Neural cell (in vitro differentiated cells): ENCODE results near the gene SOCS7.

Source experiments
- CTCF ChIP-seq: fragments of 450-650 bp; IDR thresholded peaks from 2 replicates; pipeline ENCODE4 v1.5.1; 2014; ENCODE audit warnings: antibody characterized with exemption, mild to moderate bottlenecking, moderate library complexity; ENCODE audit not compliant: poor library complexity, severe bottlenecking
- EP300 ChIP-seq: fragments of 450-650 bp; conservative IDR thresholded peaks from 2 replicates; pipeline ENCODE4 v1.6.1; 2014; ENCODE audit warnings: antibody characterized with exemption, mild to moderate bottlenecking, moderate library complexity; ENCODE audit not compliant: poor library complexity, severe bottlenecking
- EZH2 ChIP-seq: fragments of 200-600, 300-800 bp; shearing (Covaris generic), sonication (generic); IDR thresholded peaks from 2 replicates; pipeline ENCODE4 v1.6.1; 2014; ENCODE audit warnings: antibody characterized with exemption, low read length, borderline replicate concordance, mild to moderate bottlenecking; ENCODE audit not compliant: insufficient read depth, poor library complexity, severe bottlenecking
- MXI1 ChIP-seq: fragments of 450-650 bp; conservative IDR thresholded peaks from 2 replicates; pipeline ENCODE4 v1.6.1; 2014; ENCODE audit warnings: antibody characterized with exemption, mild to moderate bottlenecking; ENCODE audit not compliant: poor library complexity, severe bottlenecking
- POLR2AphosphoS5 ChIP-seq: IDR thresholded peaks from 2 replicates; pipeline ENCODE4 v1.6.1; 2012
- SMC3 ChIP-seq: fragments of 450-650 bp; conservative IDR thresholded peaks from 2 replicates; pipeline ENCODE4 v1.6.1; 2014; ENCODE audit warnings: antibody characterized with exemption, mild to moderate bottlenecking, moderate library complexity; ENCODE audit not compliant: poor library complexity
- TAF1 ChIP-seq: IDR thresholded peaks from 2 replicates; pipeline ENCODE4 v1.6.1; 2012; ENCODE audit warnings: low read depth

DNA sequence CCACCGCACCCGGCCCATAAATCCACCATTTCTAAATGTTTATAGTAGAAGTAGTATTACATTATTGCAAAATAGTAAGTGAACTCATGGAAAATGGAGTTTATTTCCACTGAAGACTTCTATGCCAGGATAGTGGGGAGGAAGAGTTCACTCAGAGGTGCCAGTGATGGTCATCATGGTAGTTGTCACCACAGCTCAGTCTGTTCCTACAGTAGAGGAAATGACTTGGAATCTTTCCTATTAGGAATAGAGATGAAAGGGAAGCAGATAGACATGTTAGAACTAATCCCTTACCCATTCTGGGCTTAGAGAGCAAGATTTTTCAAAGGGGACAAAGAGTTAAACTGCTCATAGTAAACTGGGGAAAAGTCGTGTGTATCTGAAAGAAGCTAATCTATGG is 34.6 kb upstream of the SOCS7 start:
- TF ChIP-seq CTCF (no peak), EZH2 (no peak), POLR2AphosphoS5 (no peak), MXI1 (no peak), TAF1 (no peak), SMC3 (no peak), EP300 (no peak)
